Measurements from ENCODE around the gene CFL2. TPM values are rescaled to one million over a fixed set of nuclear protein-coding genes. Genes with fewer than 3 reads are reported as not detected.
A peak's percentile ranks its signal among the peaks of the same experiment; 100 is the strongest.
"Not testable (repeated sequence)": the region's sequence is repeated elsewhere in the genome, so short reads cannot be mapped to it uniquely, and the experiment has no call there.

Gene CFL2
- total RNA-seq, 4 donors from 2014 or later: 229 to 307 (median 268) TPM

DNA sequence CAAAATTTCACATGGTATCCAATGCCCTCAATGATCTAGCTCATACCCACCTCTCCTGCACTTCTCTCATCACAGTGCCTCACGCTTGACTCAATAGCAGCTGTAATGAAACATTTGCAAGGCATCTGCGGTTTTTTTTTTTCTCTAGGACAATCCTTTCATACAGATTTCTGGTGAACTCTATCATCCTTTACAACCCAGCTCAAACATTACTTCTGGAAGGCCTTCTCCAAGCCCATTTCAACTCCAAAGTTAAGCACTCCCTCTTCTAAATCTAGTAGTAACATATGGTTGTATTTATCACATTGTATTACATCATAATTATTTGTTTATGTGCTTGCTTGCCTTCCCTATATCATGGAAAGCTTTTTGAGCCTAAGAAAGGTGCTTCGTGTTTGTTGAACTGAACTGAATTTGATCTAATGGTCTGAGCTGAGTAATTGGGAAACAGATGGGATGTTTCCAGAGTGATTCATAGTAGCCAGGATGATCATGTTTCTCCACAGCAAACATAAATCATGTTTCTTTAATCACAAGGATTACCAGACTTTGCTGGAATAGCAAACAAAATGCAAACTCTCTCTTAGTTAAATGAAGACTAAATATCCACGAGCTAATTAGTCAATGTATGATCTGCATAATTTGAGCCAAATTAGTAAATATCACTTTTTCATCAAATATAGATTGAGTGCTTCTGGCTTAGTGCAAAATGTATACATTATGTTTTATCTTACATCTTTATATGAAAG, 14.3 kb downstream of the CFL2 start:
- peak overlapping the region in 1 of 4 donors; percentile 8 for H3K27ac ChIP-seq
- WGBS, 2 donors (ENCODE audit: low coverage in 1 of 2): 28 to 45% methylated on average over 4 of the region's 4 CpGs
- TF ChIP-seq, protein P1, sequence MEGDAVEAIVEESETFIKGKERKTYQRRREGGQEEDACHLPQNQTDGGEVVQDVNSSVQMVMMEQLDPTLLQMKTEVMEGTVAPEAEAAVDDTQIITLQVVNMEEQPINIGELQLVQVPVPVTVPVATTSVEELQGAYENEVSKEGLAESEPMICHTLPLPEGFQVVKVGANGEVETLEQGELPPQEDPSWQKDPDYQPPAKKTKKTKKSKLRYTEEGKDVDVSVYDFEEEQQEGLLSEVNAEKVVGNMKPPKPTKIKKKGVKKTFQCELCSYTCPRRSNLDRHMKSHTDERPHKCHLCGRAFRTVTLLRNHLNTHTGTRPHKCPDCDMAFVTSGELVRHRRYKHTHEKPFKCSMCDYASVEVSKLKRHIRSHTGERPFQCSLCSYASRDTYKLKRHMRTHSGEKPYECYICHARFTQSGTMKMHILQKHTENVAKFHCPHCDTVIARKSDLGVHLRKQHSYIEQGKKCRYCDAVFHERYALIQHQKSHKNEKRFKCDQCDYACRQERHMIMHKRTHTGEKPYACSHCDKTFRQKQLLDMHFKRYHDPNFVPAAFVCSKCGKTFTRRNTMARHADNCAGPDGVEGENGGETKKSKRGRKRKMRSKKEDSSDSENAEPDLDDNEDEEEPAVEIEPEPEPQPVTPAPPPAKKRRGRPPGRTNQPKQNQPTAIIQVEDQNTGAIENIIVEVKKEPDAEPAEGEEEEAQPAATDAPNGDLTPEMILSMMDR (IDR thresholded peaks at IDR 0.05): no peak
- TF ChIP-seq POLR2A (IDR thresholded peaks at IDR 0.05) (no peak), EP300 (IDR thresholded peaks at IDR 0.05) (no peak), POLR2AphosphoS5 (IDR thresholded peaks at IDR 0.05) (peak; percentile 63)

DNA sequence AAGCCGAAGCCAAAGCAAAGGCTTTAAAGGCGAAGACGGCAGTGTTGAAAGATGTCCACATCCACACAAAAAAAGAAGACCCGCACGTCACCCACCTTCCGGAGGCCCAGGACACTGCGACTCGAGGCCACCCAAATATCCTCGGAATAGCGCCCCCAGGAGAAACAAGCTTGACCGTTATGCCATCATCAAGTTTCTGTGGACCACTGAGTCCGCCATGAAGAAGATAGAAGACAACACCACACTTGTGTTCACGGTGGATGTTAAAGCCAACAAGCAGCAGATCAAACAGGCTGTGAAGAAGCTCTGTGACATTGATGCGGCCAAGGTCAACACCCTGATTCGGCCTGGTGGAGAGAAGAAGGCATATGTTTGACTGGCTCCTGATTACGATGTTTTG, 20.2 kb downstream of the CFL2 start:
- H3K4me1 ChIP-seq, H3K27ac ChIP-seq, H3K4me3 ChIP-seq, H3K27me3 ChIP-seq, H3K36me3 ChIP-seq, H3K9me3 ChIP-seq, ATAC-seq: not testable (repeated sequence)
- 92 to 100% methylated on average over 6 to 15 of the region's 16 CpGs for WGBS, 2 donors (ENCODE audit: low coverage in 1 of 2)

More for the DNA sequence above, 14.3 kb downstream of the CFL2 start:
- Histone ChIP-seq H3K36me3 (no peaks in the 10 kb centered on the region), H3K27me3 (no peaks in the 10 kb centered on the region), H3K4me3 (no peak overlapping the region), H3K9me3 (no peaks in the 10 kb centered on the region), H3K4me1 (peaks cover 0 to 9% (median 0%) of the 10 kb centered on the region in 3 donors)
- ATAC-seq: peak; percentile 71

DNA sequence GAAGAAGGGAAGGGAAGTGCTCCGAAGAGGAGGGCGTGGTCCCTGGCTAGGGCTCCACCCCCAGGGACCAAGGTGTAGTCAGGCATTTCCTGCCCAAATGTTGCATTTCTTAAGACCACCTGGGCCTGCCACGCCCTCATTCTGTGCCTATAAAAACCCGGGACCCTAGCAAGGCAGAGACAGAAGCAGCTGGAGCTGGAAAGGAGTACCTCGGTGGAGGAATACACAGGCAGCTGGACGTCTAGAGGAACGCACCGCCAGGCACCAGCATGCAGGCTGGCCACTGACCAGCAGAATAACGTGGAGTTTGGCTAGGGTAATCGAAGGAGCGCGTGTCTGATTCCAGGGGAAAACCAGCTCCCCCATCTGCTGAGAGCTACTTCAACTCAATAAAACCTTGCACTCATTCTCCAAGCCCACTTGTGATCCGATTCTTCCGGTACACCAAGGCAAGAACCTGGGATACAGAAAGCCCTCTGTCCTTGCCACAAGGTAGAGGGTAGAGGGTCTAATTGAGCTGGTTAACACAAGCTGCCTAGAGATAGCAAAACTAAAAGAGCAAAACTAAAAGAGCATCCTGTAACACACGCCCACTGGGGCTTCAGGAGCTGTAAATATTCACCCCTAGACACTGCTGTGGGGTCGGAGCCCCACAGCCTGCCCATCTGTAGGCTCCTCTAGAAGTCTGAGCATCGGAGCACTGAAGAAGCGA, 21.0 kb downstream of the CFL2 start:
- Histone ChIP-seq H3K9me3 (no peaks in the 10 kb centered on the region), H3K27me3 (no peaks in the 10 kb centered on the region), H3K4me3 (peak overlapping the region; percentile 18 to 39), H3K4me1 (no peaks in the 10 kb centered on the region), H3K27ac (no peak overlapping the region), H3K36me3 (no peaks in the 10 kb centered on the region)
- no peak for ATAC-seq
- TF ChIP-seq EP300 (IDR thresholded peaks at IDR 0.05): no peak
- TF ChIP-seq, protein P1 (IDR thresholded peaks at IDR 0.05): no peak
- TF ChIP-seq POLR2A (IDR thresholded peaks at IDR 0.05): no peak
- no peak for TF ChIP-seq POLR2AphosphoS5 (IDR thresholded peaks at IDR 0.05)
- WGBS, 2 donors (ENCODE audit: low coverage in 1 of 2): 31 to 53% methylated on average over 6 to 12 of the region's 18 CpGs

DNA sequence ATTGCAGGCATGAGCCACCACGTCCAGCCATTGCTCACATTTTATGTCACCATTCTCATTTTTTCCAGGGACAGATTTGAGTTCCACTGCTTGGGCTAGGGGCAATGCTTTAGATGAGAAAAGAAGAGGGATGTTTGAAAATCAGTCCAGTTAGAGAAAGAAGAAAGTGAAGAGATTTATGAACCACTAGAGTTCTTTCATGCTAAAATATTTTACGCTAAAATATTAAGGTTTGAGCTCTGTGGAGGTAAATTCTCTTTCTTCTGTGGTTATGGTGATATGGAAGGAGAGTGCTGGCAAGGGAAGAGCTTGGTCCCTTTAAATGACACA, 21.5 kb downstream of the CFL2 start:
- 72 to 100% methylated on average over 1 to 2 of the region's 2 CpGs for WGBS, 2 donors (ENCODE audit: low coverage in 1 of 2)

DNA sequence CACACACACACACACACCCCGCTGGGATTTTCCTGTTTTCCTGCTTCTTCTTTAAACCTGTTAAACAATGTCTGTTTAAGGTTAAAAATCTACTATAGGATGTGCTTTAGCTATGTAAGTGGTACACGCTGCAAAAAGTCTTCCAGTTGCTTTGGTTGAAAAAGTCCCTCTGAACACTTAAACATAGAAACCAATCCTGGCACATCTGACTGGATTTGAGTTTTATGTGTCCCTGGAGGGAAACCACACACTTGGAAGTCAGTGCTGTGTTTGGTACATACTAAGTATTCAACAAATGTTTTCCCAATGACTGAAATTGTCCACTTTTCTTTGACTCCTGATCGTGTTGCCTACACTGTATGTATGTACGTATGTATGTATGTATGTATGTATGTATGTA, 22.0 kb downstream of the CFL2 start:
- WGBS, 2 donors (ENCODE audit: low coverage in 1 of 2): 67 to 87% methylated on average over 4 of the region's 4 CpGs
- ATAC-seq: no peak
- Histone ChIP-seq H3K27ac (no peak overlapping the region), H3K4me3 (no peak overlapping the region), H3K27me3 (no peaks in the 10 kb centered on the region), H3K4me1 (no peaks in the 10 kb centered on the region), H3K36me3 (no peaks in the 10 kb centered on the region), H3K9me3 (no peaks in the 10 kb centered on the region)
- TF ChIP-seq POLR2AphosphoS5 (IDR thresholded peaks at IDR 0.05): no peak
- no peak for TF ChIP-seq POLR2A (IDR thresholded peaks at IDR 0.05)
- TF ChIP-seq, protein P1 (IDR thresholded peaks at IDR 0.05): no peak
- TF ChIP-seq EP300 (IDR thresholded peaks at IDR 0.05): no peak

More for the DNA sequence above, 21.5 kb downstream of the CFL2 start:
- TF ChIP-seq EP300 (IDR thresholded peaks at IDR 0.05): no peak
- TF ChIP-seq, protein P1 (IDR thresholded peaks at IDR 0.05): no peak
- no peak for TF ChIP-seq POLR2A (IDR thresholded peaks at IDR 0.05)
- no peak for TF ChIP-seq POLR2AphosphoS5 (IDR thresholded peaks at IDR 0.05)
- Histone ChIP-seq H3K27ac (no peak overlapping the region), H3K9me3 (no peaks in the 10 kb centered on the region), H3K4me1 (no peaks in the 10 kb centered on the region), H3K4me3 (peak overlapping the region in 1 of 2 donors; percentile 39), H3K36me3 (no peaks in the 10 kb centered on the region), H3K27me3 (no peaks in the 10 kb centered on the region)
- ATAC-seq: no peak

Measured in gastroesophageal sphincter (tissue), 4 donors.